ENCODE data around the gene SPACDR. TPM values are rescaled to one million over a fixed set of nuclear protein-coding genes. Genes with fewer than 3 reads are reported as not detected.

SPACDR gene
- total and polyA plus RNA-seq, 9 of the 15 experiments (the other 6 are each of a cell fraction or from before 2014, with no cell fraction given) = 0.07 to 0.55 (median 0.14) TPM; not detected in 1

- TF ChIP-seq CTCF (IDR thresholded peaks at IDR 0.05 in 2 of 3, conservative IDR thresholded peaks at IDR 0.05 in 1 of 3; ENCODE audit: insufficient read depth in 2 of 3, low read depth in 1 of 3, low read length in 3 of 3) (0 out of 6 replicates have a peak, but pooled peaks of 1 of the 3 experiments have one; percentile 1), KDM4B (IDR thresholded peaks at IDR 0.05; ENCODE audit: borderline replicate concordance in 2 of 2, low read depth in 1 of 2) (no peak; a peak in 1 of 4 replicates), REST (IDR thresholded peaks at IDR 0.05; ENCODE audit: borderline replicate concordance) (no peak), REST (CRISPR knock-in tag; IDR thresholded peaks at IDR 0.05; ENCODE audit: low read depth) (peak; percentile 71), NFIC (IDR thresholded peaks at IDR 0.05) (peak; percentile 36; the same call in 1 of the 2 replicates), ZNF717 (CRISPR knock-in tag; IDR thresholded peaks at IDR 0.05) (no peak), ZNF143 (CRISPR knock-in tag; IDR thresholded peaks at IDR 0.05) (no peak), HNRNPL (IDR thresholded peaks at IDR 0.05; ENCODE audit: low read depth, low read length) (peak; percentile 27; the same call in 1 of the 2 replicates), HBP1 (CRISPR knock-in tag; IDR thresholded peaks at IDR 0.05) (0 out of 2 replicates have a peak, but pooled peaks have one; percentile 21), HNRNPH1 (optimal IDR thresholded peaks at IDR 0.05; ENCODE audit: low read depth, low read length) (peak; percentile 16), MIER1 (IDR thresholded peaks at IDR 0.05; ENCODE audit: low read depth) (no peak), ZNF274 (IDR thresholded peaks at IDR 0.05; ENCODE audit: borderline replicate concordance, low read depth, low read length) (peak; percentile 37; the same call in 1 of the 2 replicates), ESRRA (IDR thresholded peaks at IDR 0.05; ENCODE audit: borderline replicate concordance, low read depth) (peak; percentile 17; the same call in 1 of the 2 replicates), NUFIP1 (IDR thresholded peaks at IDR 0.05; ENCODE audit: partially characterized antibody) (no peak), ZNF282 (CRISPR knock-in tag; IDR thresholded peaks at IDR 0.05) (0 out of 2 replicates have a peak, but pooled peaks have one; percentile 77), GTF2A2 (tag; IDR thresholded peaks at IDR 0.05) (no peak)
These were observed 34.2 kb downstream of the SPACDR start, which contains the start of gene MEPCE (continued) for GRCh38 chr7:100429637-100430492.

Data from K562 (cell line).